T-helper 22 cell (primary cell): ENCODE measurements around the gene NAT14.
"Not testable (repeated sequence)": the region's sequence is repeated elsewhere in the genome, so short reads cannot be mapped to it uniquely, and the experiment has no call there.

ENCODE experiments used
- DNase-seq: peaks from one replicate; pipeline ENCODE4 v3.0.0-alpha.2; 2020; ENCODE audit warnings: low read depth

The NAT14 gene, protein sequence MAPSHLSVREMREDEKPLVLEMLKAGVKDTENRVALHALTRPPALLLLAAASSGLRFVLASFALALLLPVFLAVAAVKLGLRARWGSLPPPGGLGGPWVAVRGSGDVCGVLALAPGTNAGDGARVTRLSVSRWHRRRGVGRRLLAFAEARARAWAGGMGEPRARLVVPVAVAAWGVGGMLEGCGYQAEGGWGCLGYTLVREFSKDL

DNA sequence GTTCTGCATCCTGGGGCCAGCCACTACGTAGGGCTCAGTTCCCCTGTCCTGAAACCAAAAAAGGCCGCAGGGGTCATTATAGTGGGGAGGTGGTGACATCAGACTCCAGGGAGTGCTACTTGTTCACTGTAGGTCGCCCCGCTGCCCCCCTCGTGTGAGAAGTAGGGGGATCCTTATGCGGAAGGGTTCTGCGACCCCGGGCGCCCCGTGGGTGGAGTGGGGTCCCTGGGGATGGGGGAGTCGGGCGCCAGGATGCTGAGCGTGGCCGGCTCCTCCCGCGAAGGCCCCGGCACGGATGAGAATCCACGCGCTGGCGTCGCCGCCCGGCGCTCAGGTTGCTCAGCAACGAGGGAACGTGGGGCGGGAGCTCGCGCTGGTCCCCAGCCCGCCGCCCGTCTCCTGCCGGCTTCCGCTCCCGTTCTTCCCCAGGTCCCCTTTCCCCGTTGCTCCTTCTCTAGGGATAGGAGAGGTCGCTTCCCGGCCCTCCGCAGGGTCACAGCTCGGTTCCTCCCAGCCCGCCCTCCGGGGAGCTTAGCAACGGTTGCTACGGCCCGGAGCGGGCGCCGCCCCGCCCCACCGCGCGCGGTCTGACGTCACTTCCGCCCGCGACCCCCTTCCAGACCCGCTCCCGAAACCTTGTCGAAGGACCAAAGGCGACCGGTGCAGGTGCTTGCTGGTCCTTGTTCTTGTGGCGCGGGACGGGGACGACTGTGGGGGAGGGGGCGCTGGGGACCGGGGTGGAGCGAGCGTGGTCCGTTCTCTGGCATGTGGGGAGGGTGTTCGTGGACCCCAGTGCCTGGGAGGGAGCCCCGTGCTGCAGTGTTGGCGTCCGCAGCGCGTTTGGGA lies at the start of gene NAT14:
Gene NAT14, plus strand, starts transcription at position 596 of the 846 bp plus-strand sequence. CDS start 521 bp downstream, outside the sequence.
- DNase-seq, result peak; percentile 42

GRCh38 chr19:55436847-55437246 lies 48.1 kb upstream of the NAT14 start:
- DNase-seq, result no peak

DNA sequence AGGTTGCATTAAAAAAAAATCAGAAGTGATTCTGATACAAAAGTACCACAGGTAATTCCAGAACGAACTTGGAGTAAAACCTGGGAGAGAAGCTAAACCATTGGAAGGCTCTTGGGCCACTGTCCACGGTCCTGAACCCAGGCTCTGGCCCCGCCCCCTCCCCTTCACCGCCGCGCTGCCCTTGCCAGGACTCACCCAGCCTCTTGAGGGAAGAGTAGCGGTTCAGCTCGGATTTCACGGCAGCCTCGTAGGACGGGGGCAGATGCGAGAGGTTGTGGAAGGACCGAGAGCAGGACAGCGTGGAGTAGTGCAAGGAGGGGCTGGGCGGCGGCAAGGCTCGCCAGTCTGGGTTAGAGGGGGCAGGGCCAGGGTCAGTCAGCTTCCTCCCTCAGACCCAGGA lies 47.6 kb upstream of the NAT14 start:
- no peak for DNase-seq

DNA sequence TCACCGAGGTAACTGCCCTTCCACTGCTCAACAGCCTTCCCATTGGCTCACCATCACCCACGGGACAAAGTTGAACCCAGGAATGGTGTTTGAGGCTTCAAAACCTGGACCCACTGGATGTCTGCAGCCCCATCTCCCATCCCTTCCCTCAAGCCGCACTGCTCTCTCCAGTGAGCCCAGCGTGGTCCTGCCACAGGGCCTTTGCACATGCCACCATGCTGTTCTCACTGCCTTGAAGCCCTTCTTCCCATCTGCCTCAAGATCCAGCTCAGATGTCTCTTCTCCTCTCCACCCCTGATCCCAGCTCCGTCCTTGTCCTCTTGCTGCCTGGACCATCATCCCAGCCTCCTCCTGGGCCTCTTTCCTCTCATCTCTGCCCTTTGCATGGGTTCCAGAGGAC lies 45.9 kb upstream of the NAT14 start:
- no peak for DNase-seq

- DNase-seq, result no peak
Measured at GRCh38 chr19:55440411-55441105, 44.4 kb upstream of the NAT14 start.

DNA sequence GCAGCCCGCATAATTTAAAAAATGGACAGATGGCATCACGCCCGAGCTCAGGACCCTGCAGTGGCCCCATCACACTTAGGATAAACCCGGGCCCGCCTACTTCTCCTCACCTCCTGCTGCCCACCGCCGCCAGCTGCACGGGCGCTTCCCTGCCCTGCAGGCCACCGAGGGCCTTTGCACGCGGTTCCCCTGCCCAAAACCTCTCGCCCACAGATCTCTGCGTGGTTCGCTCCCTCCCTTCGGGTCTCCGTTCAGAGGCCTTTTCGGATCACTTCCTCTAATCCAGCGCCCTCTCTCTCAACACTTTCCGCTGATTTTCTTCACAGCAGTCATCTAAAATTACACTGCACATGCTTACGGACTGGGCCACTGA lies 43.7 kb upstream of the NAT14 start:
- DNase-seq, result no peak

GRCh38 chr19:55441692-55442321 lies 43.2 kb upstream of the NAT14 start:
- no peak for DNase-seq

DNA sequence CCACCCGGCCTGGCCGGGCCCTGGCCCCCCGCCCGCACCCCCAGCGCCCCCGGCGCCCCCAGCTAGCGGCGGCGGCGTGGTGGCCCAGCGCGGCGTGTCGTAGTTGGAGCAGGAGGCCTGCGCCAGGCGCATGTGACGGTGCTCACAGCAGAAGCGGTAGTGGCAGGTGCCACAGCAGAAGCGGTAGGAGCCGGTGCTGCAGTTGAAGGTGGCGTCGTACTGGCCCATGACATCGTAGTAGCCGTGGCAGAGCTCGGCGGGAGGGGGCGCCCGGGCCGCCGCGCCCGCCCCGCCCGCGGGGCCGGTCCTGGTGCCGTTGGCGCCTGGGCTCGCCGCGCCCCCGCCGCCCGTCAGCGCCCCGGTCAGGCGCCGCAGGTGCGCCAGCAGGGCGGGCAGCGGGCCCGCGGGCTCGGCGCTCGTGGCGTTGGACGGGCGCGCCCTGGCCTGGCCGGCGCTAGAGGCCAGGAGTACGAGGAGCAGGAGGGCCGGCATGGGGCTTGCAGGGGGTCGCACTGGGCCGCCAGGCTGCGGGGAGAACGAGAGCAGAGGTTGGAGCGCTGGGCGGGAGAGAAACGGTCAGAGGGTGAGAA lies 42.5 kb upstream of the NAT14 start:
- no peak for DNase-seq

- DNase-seq, result no peak
Measured at GRCh38 chr19:55443045-55443823, 41.8 kb upstream of the NAT14 start, which contains the start of gene SHISA7. SHISA7 (minus strand) TSS chr19:55443300; CDS start chr19:55442863, 437 bp downstream.

- no peak for DNase-seq
Measured at GRCh38 chr19:55443824-55444480, 41.0 kb upstream of the NAT14 start.

DNA sequence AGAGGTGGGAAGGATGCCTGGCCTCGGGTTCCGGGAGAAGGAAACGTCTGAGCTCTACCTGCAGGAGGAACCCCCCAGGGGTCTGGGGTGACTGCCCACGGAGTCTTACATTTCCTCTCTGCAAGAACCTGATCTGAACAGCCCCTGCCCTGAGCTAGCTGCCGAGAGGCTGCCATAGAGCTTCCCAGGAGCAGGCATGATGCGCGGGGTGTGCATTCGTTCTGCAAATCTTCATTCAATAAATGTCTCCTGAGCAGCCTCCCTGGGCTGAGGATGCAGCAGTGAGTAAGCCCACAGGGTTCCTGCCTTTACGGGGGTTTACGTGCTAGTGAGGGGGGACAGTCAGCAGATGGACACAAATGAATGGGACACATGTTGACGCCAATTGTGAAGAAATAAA lies 40.3 kb upstream of the NAT14 start:
- no peak for DNase-seq

DNA sequence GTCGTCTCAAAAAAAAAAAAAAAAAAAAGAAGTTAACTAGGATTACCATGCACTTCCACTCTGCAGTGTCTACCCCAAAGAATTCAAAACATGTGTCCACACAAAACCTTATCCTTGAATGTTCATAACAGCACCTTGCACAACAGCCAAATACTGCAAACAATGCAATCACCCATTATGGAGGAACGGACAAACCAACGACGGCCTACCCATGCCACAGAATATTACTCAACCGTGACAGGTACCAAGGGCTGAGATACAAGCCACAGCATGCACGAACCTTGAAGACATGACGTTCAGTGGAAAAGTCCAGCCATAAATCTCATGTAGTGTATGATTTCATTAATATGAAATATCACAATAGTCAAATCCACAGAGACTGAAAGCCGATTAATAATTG lies 38.9 kb upstream of the NAT14 start:
- no peak for DNase-seq

GRCh38 chr19:55447421-55448174 lies 37.4 kb upstream of the NAT14 start:
- no peak for DNase-seq

GRCh38 chr19:55448175-55448490 lies 36.9 kb upstream of the NAT14 start:
- DNase-seq, result not testable (repeated sequence)

DNA sequence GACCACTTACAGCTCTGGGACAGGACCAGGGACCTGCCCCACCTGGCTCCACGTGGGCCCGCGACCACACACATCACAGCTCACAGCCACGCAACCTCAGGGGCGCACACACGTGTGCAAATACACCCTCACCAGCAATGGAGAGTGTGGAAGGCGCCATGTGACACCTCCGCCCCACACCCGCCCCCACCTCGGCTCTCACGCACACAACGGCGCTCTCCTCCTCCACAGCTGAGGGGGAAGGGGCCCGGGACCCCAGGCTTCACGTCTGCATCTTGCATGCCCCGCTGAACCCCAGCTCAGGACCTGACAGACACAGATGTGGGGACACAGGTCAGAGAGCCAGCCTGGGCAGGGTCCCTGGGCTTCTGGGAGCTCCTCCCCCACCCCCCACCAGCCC lies 35.5 kb upstream of the NAT14 start:
- no peak for DNase-seq

DNA sequence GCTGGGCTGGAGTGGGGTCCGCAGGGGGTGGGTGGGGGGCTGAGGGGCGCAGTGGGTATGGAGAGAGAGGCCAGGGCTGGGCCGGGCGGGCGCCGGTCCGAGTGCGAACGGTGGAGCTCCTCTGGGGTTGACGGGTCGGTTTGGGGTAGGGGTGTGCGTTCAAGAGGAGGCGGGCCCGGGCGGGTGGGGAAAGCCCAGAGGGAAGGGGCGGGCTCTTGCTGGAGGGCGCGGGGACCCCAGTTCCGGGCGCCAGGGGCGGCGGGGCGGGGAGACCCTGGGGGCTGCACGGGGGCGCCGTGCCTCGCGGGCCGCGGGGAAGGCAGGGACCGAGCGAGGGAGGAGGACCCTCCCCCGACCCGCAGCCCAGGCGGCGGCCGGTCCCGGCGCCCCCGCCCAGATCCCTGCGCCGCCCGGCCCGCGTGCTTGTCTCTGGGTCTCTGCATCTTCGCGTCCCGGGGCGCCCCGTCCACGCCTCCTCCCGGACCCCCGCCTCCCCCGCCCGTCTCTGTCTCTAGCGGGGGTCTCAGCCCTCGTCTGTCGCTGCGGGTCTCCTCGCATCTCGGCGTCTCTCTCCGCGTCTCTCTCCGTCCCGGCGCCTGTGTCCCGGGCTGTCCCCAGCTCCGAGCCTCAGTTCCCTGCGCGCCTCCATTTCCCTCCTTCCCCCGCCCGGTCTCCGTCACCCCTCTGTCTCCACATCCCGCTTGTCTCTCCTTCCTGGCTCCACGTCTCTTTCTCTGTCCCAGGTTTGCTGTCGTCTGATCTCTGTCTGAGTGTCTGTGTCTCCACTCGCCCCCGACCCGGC lies 33.6 kb upstream of the NAT14 start:
- DNase-seq, result no peak

GRCh38 chr19:55451965-55452748 lies 32.8 kb upstream of the NAT14 start:
- peak; percentile 20 for DNase-seq

GRCh38 chr19:55452749-55453346 lies 32.1 kb upstream of the NAT14 start:
- peak; percentile 17 for DNase-seq
